WTC11 (cell line): ENCODE measurements around the gene ROR2.

Source experiments
- CREB1 ChIP-seq: sonication (generic); formaldehyde crosslinking; IDR thresholded peaks from 2 replicates; pipeline ENCODE4 v1.8.0; 2023; ENCODE audit warnings: mild to moderate bottlenecking, missing genetic modification reagents
- CTCF ChIP-seq: fragments of 200-600 bp; IDR thresholded peaks from 2 replicates; pipeline ENCODE4 v1.8.0; 2022; ENCODE audit warnings: antibody characterized with exemption
- E2F4 ChIP-seq: sonication (generic); formaldehyde crosslinking; IDR thresholded peaks from 2 replicates; pipeline ENCODE4 v1.8.1; 2022; ENCODE audit warnings: low read depth, mild to moderate bottlenecking, moderate library complexity, missing genetic modification reagents, borderline replicate concordance
- MAX ChIP-seq: sonication (generic); formaldehyde crosslinking; IDR thresholded peaks from 2 replicates; pipeline ENCODE4 v1.8.0; 2022; ENCODE audit warnings: mild to moderate bottlenecking, missing genetic modification reagents
- TCF7 ChIP-seq: sonication (generic); formaldehyde crosslinking; IDR thresholded peaks from 2 replicates; pipeline ENCODE4 v1.8.0; 2022; ENCODE audit warnings: mild to moderate bottlenecking, low read depth, missing genetic modification reagents, moderate library complexity
- TEAD1 ChIP-seq: sonication (generic); formaldehyde crosslinking; IDR thresholded peaks from 2 replicates; pipeline ENCODE4 v1.8.0; 2022; ENCODE audit warnings: mild to moderate bottlenecking, missing genetic modification reagents
- USF2 ChIP-seq: sonication (generic); formaldehyde crosslinking; IDR thresholded peaks from 2 replicates; pipeline ENCODE4 v1.8.1; 2023; ENCODE audit warnings: mild to moderate bottlenecking, missing genetic modification reagents, moderate library complexity
- TF ChIP-seq, protein P1 (sequence below): sonication (generic); formaldehyde crosslinking; conservative IDR thresholded peaks from 2 replicates; pipeline ENCODE4 v1.8.1; 2022; ENCODE audit warnings: mild to moderate bottlenecking, missing genetic modification reagents

GRCh38 chr9:91768977-91769916, 180.8 kb downstream of the ROR2 start:
- TF ChIP-seq CTCF (no peak), E2F4 (CRISPR knock-in tag) (no peak), TEAD1 (CRISPR knock-in tag) (no peak), USF2 (CRISPR knock-in tag) (no peak), TCF7 (no peak), MAX (CRISPR knock-in tag) (no peak), CREB1 (CRISPR knock-in tag) (no peak)
- TF ChIP-seq, protein P1, sequence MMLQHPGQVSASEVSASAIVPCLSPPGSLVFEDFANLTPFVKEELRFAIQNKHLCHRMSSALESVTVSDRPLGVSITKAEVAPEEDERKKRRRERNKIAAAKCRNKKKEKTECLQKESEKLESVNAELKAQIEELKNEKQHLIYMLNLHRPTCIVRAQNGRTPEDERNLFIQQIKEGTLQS = no peak
